Cardiac fibroblast (primary cell): ENCODE results near the gene DGKD.

Experiments used
- DNase-seq, 2 donors: peaks; one replicate each; pipeline versions ENCODE4 v3.0.0 to v3.0.0-alpha.2; 2010; ENCODE audit warnings: low read depth in 2 of 2
- H3K4me3 ChIP-seq, 2 donors: replicated peaks in 1 of 2; 1 replicate in 1 of 2; 2 replicates in 1 of 2; pipeline ENCODE4 v1.5.1; 2011; ENCODE audit warnings: low read depth in 2 of 2, low read length in 2 of 2, mild to moderate bottlenecking in 2 of 2, moderate library complexity in 1 of 2
- CTCF ChIP-seq: IDR thresholded peaks from one replicate; pipeline ENCODE4 v1.5.1; 2011; ENCODE audit warnings: low read depth, mild to moderate bottlenecking, low read length, inconsistent platforms

DGKD gene

GRCh38 chr2:233384015-233384414 lies 29.7 kb downstream of the DGKD start:
- no peak for DNase-seq
- peak; percentile 12 for TF ChIP-seq CTCF

DNA sequence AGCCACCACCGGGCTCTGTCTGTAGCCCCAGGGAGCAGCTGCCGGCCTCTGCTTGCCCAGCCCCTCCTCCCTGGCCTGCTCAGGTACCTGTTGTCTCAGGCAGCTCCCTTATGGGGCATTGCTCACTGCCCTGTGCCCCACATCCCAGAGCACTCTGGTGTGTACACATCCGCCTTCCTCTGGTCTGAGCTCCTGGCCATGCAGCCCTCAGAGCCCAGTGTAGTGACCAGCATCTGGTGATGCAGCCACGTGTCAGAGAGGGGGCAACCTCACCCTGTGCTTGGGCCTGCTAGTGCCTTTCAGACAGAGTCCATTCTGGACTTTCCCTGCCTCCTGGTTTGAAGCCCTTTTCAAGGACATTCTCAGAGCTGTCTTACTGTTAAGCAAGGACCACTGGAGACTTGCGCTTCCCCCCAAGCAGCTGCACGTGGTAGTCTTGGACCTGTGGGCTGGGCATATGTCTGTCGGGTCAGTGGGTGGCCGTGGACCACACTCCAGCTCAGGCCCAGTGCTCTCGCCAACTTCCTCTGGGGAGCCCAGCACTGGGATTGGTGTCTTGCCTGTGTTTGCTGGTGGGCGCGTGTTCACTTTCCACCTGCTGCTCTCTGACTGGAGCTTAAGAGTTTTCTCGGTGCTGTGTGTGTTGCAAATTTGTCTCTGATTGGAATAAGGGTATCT lies 30.7 kb downstream of the DGKD start:
- no peak for DNase-seq
- no peak for TF ChIP-seq CTCF
- H3K4me3 ChIP-seq = no peak overlapping the region

More at GRCh38 chr2:233384015-233384414, 29.7 kb downstream of the DGKD start:
- no peak overlapping the region for H3K4me3 ChIP-seq

DNA sequence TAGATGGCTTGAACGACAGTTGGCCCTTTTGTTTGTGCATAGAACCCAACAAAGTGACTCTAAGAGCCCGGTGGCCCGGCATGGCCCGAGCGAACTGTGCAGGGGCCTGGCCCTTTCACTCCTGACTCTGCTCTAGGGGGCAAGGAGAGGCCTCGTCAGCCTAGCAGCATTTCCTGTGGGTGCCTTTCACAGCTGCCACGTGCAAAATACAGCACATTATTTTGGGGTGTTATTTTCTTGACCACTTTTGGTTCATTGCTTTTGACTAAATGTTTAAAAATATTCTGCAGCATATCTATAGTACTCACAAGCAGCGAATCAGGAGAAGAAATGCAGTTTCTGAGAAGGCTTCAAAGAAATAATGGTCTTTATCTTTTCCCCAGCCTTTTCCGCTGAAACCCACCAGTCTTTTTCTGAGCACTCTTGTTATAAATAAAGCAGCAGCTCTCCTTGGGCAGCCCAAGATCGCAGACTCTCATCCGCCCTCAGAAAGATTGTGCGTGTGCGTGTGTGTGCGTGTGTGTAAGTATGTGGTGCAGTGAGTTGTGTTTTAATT lies 31.3 kb downstream of the DGKD start:
- H3K4me3 ChIP-seq = no peak overlapping the region
- no peak for TF ChIP-seq CTCF
- peak in 1 of 2 donors; percentile 42 for DNase-seq

- DNase-seq = peak; percentile 51 to 80
- H3K4me3 ChIP-seq = no peak overlapping the region
- no peak for TF ChIP-seq CTCF
Observed at GRCh38 chr2:233386382-233387041, 32.2 kb downstream of the DGKD start.

DNA sequence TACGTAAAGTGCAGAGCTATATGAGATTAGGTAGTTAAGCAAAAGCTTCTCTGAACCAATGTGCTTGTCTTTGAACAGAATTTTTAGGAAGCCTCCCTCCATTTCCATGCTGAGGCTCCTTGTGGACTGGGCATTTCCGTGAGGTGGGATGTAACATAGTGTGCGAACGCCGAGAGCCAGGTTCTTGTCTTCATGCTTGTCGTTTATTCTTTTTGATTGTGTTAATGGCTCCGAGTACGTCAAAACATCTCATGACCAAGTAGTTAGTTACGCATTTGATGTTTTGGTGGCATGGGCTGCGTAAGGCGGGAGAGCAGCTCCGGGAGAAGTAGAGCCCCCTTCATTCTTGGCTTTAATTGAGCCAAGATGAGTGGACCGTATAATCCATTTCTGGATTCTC lies 32.9 kb downstream of the DGKD start:
- DNase-seq = no peak
- TF ChIP-seq CTCF = no peak
- no peak overlapping the region for H3K4me3 ChIP-seq

- no peak for TF ChIP-seq CTCF
- DNase-seq = peak; percentile 97 to 99
- peak overlapping the region in 1 of 2 donors; percentile 9 for H3K4me3 ChIP-seq
Observed at GRCh38 chr2:233387667-233388528, 33.6 kb downstream of the DGKD start.
